SK-N-DZ (cell line): ENCODE data around the gene S100A8.

ENCODE experiments used
- DNase-seq: peaks from one replicate; pipeline ENCODE4 v3.0.0-alpha.2; 2015; ENCODE audit warnings: low spot score

The S100A8 gene

DNA sequence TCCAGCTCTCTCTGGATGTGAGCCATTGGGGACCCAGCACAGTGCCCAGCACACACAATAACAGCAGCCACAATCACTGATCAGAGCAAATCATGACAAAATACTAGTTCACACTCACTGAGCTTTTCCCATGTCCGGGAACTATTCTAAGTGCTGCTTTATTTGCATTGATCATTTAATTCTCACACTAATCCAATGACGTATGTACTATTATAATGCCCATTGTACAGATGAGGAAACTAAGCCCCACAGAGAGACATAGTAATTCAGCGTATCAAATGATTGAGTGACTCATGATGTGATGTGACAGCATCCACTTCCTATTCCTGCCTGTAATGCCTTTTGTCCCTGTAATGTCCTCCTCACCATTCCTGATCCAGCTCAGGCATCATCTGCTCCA is 1.9 kb upstream of the S100A8 start:
- no peak for DNase-seq

DNA sequence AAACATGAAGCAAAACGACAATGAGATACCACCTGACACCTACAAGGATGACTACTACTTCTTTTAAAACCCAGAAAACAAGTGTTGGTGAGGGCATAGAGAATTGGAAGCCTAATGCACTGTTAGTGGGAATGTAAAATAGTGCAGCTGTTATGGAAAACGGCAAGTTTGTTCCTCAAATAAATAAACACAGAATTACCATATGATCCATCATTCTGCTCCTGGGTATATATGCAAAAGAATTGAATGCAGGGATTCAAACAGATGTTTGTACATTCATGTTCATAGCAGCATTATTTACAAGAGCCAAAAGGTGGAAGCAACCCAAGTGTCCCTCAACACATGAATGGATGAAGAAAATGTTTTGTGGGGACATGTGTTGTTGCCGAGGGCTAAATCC is 1.4 kb upstream of the S100A8 start:
- no peak for DNase-seq

DNA sequence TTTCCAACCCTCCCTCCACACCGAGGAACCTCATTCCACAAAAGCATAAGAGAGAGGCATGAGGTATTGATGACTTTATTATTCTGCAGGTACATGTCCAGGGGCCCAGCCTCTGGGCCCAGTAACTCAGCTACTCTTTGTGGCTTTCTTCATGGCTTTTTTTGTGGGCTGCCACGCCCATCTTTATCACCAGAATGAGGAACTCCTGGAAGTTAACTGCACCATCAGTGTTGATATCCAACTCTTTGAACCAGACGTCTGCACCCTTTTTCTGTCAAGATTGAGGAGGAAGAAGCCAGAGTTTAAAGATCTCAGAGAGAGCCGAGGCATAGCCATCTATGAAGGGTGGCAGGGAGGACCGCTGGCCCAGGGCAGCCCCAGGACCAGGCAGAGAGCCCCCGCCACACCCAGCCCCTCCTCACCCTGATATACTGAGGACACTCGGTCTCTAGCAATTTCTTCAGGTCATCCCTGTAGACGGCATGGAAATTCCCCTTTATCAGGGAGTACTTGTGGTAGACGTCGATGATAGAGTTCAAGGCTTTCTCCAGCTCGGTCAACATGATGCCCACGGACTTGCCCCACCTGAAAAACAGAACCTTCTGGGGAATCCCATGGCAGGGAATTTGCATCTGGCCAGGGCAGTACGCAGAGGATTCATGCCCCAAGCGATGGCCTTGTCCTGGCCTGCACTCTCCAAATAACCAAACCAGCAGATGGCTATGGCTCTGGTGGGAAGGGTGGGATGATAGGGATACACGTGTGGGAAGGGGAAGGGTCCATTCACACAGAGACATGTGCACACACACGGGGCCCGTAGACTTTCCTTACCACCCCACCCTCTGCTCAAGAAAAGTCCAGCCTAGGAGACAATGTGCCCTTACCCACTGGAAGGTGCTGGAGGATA is 647 bp downstream of the S100A8 start:
- DNase-seq = no peak

DNA sequence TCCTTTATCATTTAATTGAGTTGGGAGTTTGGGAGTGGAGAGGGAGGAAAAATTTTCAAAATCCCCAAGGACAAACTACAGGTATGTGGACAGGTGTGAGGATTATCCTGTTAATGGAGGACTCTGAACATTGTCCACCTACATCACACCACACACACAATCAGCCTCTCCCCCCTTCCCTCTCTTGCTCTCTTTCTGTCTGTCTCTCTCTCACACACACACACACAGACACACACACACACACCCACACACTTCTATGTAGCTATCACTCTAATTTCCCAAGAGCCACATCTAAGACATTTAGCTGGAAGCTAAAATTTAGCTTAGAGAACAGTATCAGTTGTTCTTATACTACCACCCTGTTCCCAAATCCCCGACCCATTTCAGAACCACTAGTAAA is 1.5 kb downstream of the S100A8 start:
- DNase-seq = no peak

DNA sequence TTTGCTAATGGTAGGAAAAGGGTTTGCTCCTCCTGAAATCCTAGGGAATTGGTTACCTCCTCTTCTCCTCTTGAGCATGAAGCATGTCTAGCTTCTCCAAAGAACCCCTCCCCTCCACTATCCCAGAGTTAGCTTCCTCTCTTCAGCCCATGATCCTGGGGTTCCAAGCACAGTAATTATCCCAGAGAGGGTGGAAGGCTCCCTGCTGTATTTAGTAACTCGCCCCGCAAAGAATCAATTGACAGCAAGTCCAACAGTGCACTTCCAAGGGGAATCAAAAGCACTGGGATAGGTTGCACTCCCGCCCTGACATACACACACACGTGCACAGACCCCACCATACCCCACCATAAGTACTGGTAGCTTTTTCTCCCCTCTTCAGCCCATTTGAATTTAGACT is 3.1 kb downstream of the S100A8 start:
- DNase-seq = no peak

DNA sequence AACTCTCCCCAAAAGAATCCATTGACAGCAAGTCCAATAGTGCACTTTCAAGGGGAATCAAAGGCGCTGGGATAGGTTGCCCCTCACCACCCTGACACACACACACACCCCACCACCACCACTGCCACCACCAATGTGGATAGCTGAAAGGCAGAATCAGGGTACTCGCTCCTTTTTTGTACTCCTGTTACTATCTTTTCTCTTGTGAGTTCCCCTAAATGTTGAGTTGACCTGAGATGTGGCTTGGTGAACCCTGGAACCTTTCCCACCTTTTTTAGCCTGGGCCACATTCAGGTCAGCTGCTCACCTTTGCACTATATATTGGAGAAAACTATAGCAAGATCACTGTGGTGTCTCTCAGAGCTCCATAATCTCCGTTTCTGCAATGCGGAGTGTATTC is 3.9 kb downstream of the S100A8 start:
- no peak for DNase-seq

DNA sequence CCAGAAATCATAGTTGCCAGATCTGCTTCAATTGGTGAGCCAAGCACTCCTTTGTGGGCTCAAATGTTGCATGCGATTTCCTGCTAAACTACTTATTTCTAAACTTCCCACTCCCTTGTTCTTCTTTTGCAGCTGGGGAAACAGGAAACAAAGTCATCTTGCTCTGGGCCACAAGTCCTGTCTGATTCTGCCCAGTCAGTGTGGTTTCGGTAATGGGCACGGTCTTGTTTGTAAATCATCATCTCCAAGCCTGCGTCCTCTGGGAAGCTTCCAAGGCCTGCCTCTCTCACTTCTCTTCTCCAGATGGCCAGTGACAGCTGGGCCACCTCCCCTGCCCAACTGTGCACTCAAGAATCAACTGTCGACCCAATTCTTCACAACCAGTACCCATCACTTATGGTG is 4.4 kb downstream of the S100A8 start:
- no peak for DNase-seq

DNA sequence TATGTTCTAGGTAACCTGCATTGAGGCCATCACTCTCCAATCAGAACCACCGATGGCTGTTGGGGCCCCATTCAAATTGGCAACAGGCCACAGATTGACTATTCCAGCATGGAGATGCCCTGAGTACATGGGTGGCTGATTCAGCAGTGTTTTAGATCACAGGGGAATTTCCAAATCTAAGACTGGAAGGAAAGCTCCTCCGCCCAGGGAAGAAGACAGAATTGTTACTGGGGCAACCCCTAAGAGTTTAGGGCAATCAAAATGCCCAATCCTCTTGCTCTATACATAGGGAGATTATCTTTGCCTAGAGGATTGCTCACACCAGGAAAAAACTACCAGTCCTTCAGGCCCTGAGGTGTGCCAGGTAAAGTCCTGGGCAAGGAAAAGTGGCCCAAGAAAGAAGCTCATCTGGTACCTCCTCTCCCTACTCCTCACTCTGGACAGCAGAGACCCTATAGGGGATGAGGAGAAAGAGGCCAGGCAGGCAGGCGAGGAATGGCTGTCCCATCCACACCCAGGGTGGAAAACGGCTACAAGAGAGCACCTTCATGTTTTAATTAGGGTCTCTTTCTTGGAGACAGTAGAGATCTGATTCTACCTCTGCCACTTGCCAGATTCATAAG is 5.8 kb downstream of the S100A8 start:
- DNase-seq = no peak

DNA sequence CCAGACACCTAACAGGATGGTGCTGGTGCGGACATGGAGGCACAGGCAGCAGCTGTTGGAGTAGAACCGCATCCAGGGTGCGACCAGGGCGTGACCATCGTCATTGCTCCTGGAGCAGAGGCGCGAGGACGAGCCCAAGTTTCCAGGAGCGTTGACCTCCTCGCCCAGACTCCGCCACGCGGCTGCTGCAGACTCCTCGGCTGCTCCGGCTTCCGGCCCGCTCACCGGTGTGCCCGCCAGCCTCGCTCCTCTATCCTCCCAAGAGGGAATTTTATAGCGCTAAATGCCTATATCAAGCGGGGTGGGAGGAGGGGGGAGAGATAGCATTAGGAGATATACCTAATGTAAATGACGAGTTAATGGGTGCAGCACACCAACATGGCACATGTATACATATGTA is 10.2 kb downstream of the S100A8 start:
- no peak for DNase-seq

DNA sequence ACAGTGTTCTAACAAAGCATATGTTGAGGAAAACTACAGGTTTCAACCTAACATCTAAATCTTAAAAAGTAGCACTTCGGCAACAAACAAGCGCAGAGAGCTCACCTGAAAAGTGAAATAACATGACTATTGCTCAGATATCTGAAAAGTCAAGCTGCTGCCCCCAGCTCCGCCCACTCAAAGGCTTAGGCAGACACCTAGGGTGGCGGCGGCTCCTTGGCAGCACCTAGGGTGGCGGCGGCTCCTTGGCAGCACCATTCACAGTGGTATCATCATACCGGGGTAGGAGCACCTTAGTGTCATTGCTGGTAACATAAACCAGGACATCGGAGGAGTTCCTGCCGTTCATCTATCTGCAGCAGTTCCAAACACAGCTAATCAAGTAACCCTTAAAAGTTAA is 11.3 kb downstream of the S100A8 start:
- DNase-seq = no peak

DNA sequence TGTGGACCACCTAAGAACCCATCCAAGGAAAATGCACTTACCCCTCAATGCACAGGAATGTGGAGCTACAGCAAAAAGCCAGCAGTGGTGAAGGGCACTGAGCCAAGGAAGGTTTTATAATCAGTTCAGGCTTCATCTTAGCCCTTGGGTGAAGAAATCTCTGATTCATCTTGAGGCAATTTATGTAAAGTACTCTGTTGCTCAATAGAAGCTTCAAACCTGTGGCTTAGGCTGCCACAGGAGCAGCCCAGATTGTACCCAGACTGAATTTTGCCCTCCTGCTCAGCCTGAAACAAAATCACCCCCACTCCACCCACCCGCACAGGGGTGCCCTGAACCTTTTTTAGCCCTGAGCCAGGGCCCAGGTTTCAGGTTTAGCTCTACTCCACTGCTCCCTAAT is 15.4 kb downstream of the S100A8 start, which contains the start of gene S100A12:
S100A12 (minus strand) TSS at position 111 of the 400 bp plus-strand sequence. CDS start 1,029 bp downstream, outside the sequence.
- no peak for DNase-seq

DNA sequence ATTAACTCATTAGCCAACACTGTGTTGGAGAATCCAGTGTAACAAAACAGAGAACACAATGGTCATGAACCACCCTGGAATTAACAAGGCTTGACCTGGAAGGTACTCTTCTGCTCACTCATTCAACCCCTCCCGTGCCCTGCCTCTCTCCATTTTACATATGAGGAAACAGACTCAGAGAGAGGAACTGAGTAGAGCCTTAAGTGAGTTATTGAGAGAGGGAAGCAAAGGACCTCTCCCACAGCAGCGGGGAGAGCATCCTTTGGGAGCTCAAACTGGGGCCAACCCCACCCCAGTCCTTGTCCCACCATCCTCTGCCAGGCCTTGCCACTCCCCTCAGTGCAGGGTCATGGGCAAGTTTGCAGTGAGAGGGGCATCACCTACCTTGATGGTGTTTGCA is 16.8 kb downstream of the S100A8 start:
- no peak for DNase-seq

DNA sequence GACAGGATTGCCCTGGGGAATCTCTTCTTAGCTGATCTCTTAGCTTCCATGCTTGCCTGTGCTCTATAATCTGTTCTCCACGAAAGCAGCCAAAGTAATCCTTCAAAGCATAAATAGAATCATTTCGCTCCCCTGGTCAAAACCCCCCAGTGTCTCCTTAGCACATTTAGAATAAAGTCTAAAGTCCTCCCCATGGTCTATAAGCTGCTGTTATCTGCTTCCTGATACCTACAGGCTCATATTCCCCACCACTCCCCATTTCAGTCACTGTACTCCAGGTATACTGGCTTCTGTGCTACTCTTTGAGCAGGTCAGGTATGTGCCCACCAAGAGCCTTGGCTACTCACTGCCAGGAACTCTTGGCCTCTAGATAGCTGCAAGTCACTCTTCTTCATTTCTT is 18.3 kb downstream of the S100A8 start:
- DNase-seq = no peak

DNA sequence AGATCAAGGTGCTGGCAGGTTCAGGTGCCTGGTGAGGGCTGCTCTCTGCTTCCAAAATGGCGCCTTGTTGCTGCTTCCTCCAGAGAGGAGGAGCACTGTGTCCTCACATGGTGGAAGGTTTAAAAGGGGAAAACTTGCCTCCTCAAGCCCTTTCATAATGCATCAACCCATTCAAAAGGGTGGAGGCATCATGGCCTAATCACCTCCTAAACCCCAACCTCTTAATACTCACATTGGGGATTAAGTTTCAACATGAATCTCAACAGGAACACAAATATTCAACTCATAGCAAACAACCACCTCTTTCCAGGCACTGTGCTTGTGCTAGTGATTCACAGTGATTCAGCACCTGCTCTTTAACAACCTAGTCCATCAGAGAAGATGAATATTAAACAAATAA is 19.6 kb downstream of the S100A8 start:
- DNase-seq = no peak

DNA sequence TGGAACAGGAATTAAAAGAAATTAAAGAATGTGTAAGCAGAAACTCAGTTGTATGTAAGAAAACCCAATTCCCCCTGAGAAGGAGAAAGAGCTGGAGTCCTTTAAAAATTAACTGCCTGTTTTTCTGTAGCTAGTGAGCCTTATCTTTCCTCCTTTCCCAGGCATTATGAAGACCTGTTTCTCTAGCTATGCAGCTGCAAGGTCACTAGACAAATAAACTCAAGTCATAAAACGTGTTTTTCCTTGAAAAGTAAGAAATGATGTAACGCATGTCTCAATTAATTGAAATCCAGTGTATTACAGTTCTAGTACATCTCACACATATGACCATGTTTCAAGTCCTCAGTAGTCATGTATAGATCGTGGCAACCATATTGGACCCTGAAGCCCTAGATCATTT is 20.7 kb downstream of the S100A8 start:
- DNase-seq = no peak

DNA sequence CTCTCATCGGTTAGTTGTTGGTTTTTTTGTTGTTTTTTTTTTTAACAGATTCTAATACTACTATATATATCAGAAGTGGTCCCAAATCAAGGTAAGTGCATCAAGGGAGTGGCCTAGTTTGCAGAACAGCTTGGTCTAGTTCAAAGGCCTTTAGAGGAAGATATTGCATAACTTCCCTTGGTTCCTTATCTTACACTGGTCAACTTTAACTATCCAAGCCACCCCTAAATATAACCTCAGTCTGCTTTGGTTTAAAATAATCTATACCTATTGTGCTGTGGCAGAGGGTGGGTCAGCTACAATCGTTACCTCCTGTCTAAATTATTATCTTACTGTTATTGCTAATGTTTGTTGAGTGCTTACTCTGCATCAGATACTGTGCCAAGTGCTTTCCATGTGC is 22.4 kb downstream of the S100A8 start:
- DNase-seq = no peak

DNA sequence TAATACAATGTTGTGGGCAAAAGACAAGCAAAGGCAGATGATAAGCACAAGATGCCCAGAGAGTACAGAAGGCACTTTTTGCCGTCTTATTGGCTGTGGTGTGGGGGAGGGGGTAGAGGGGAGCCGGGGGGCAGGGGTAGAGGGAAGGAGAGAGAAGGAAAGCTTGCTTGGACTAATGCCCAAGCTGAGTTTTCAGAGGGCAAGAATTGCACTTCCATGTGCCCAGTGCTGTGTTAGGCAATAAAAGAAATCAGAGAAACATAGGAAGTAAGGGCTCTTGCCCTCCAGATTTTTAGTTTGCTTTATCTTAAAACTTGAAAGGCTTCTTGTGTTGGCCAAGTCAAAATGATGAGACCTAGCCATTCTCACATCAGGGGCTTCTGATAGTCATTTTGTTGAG is 23.8 kb downstream of the S100A8 start:
- no peak for DNase-seq

DNA sequence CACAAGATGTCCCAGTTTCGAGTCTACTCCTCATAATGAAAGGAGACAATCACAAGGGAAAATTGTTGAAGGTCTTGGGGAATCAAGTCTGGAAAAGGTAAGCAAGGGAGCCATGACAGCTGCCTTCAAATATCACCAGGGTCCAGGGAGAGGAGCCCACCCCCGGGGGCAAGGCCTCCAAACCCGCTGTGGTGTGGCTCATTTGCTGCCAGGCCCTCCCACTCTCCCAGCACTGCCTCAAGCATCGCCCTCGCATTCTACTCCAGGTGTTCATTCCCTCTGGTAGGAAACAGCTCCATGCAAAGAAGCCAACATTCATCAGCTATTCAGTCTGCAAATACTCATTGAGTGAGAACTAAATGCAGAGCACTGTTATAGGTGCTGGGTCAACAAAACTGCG is 24.6 kb downstream of the S100A8 start:
- no peak for DNase-seq

DNA sequence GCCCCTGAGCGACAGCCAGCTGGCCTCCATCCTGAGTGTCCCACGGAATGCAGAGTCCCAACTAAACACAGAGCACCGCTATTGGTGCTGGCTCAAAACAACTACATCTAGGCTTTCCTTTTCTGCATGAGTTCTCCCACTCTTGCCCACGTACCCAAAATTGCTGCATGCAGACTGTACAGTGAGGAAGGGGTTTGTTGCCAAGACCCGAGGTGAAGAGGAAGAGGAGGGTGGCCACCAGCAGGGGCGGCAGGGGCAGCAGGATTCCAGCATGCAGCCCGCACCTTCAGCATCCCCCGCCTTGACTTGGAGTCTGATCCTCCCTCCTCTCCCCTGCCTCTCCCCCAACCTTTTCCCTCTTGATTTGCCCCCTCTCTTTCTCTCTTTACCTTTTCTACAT is 25.2 kb downstream of the S100A8 start:
- DNase-seq = no peak

DNA sequence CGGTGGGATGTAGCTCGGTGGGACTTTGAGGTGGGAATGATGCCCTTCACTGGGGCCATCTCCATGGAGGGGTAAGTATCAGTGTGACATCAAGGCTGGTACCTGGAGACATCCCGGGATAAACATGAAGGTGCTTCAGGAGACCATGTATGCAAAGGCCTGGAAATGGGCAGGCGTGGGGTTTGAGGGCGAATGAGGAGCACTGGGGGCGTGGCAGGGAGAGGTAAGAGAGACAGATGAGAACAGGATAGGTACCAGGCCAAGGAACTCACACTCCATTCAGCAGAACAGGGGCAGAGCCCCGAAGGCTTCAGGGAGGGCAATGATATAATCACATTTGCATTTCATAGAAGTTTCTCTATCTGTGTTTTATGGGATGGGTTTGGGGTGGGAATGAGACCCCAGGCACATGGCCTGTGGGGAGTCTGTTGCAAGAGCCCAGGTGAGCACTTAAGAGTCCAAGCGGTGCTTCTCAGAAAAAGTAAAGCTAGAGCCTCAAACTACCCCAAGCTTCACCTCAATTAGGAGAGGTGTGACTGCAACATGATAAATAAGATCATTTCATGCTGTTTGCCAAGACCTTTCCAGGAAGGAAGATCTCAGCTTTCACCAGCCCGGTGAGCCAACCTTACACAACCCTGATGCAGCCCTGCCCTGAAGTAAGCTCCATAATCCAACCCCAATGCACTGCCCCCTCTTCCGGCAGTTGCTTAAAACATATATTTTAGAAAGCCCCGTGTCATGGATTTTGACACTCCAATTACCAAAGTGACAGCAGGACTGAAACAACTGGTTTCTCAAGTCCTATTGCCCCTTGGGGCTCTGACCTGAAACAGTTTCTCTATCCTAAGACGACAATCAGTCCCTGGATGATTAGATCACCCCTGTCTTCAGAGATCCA is 25.9 kb downstream of the S100A8 start:
- no peak for DNase-seq

DNA sequence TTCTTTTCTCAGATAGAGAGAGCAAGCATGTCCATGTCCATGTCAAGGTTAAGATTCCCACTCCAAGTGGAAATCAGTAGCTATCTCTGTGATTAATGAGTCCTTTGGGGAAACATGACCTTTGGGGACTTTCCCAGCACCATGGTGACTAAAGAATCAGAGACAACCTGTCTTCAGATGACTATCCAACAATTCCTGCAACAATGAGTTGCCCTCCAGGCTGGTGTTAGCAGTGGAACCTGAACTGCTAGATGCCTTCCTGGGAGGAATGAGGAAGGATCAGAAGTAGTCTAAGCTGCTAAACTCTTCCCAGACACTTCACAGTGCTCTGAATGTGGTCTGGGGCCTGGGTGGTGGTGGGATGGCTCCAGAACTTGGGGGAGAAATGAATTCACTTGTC is 26.7 kb downstream of the S100A8 start:
- DNase-seq = no peak

DNA sequence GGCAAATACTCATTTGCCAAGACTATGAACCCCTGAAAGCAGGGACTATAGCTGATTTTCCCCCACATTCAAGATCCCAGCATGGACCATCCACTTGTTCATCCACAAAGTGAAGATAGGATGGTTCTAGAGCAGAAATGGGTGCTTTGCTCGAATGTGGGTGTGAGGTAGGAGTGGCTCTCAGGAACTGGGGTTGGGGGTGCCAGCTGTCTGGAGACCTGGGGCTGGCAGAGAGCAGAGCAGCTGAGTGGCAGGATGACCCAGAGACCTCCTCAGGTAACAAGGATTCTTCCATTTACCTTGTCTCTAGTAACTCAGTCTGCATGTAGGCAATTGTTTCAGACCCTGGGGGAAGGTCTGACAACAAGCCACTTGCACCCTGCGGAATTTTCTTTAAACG is 27.2 kb downstream of the S100A8 start:
- no peak for DNase-seq
